OCI-LY1 (cell line): ENCODE measurements around the gene CDH4.

ENCODE experiments used
- H2AFZ ChIP-seq: fragments of 200-600 bp; sonication (generic), shearing (Covaris generic); 2 replicates; pipeline ENCODE4 v1.6.0; 2014; ENCODE audit warnings: antibody characterized with exemption, mild to moderate bottlenecking, low read length
- H3F3A ChIP-seq: fragments of 200-600 bp; sonication (generic), shearing (Covaris generic); 2 replicates; pipeline ENCODE4 v1.6.0; 2014; ENCODE audit warnings: mild to moderate bottlenecking, antibody characterized with exemption, low read length, moderate library complexity; ENCODE audit not compliant: insufficient read depth
- H3K27ac ChIP-seq: fragments of 200-600 bp; sonication (generic); 2 replicates; pipeline ENCODE4 v1.5.1; 2014; ENCODE audit warnings: low read length, mixed run types, mild to moderate bottlenecking, low read depth; ENCODE audit not compliant: poor library complexity, severe bottlenecking
- H3K27me3 ChIP-seq: fragments of 200-600 bp; sonication (generic); 2 replicates; pipeline ENCODE4 v1.6.0; 2014; ENCODE audit warnings: antibody characterized with exemption, mild to moderate bottlenecking, low read length, moderate library complexity; ENCODE audit not compliant: insufficient read depth
- H3K36me3 ChIP-seq: fragments of 200-600 bp; sonication (generic); 2 replicates; pipeline ENCODE4 v1.6.1; 2014; ENCODE audit warnings: mild to moderate bottlenecking, antibody characterized with exemption, low read length, moderate library complexity, mixed read lengths; ENCODE audit not compliant: insufficient read depth
- H3K4me1 ChIP-seq: fragments of 200-600 bp; sonication (generic); 2 replicates; pipeline ENCODE4 v1.5.1; 2014; ENCODE audit warnings: mild to moderate bottlenecking, low read length, moderate library complexity; ENCODE audit not compliant: insufficient read depth, severe bottlenecking
- H3K4me2 ChIP-seq: fragments of 200-600 bp; sonication (generic), shearing (Covaris generic); 2 replicates; pipeline ENCODE4 v1.6.1; 2014; ENCODE audit warnings: low read length
- H3K4me3 ChIP-seq: fragments of 200-600 bp; sonication (generic); 2 replicates; pipeline ENCODE4 v1.5.1; 2014; ENCODE audit warnings: low read length, low read depth, mild to moderate bottlenecking, mixed read lengths; ENCODE audit not compliant: poor library complexity, severe bottlenecking
- H3K79me2 ChIP-seq: fragments of 200-600 bp; shearing (Covaris generic); 2 replicates; pipeline ENCODE4 v1.6.1; 2016; ENCODE audit warnings: mixed run types, low read length, mixed read lengths; ENCODE audit not compliant: insufficient read depth
- H3K9ac ChIP-seq: fragments of 200-600 bp; sonication (generic), shearing (Covaris generic); 2 replicates; pipeline ENCODE4 v1.6.1; 2014; ENCODE audit warnings: mild to moderate bottlenecking, low read length, mixed read lengths
- H3K9me2 ChIP-seq: fragments of 200-600 bp; sonication (generic), shearing (Covaris generic); 2 replicates; pipeline ENCODE4 v1.6.1; 2014; ENCODE audit warnings: low read depth, mild to moderate bottlenecking, low read length, mixed read lengths
- H3K9me3 ChIP-seq: fragments of 200-600 bp; shearing (Covaris generic); 2 replicates; pipeline ENCODE4 v1.6.1; 2014; ENCODE audit warnings: low read length, mixed read lengths
- H4K20me1 ChIP-seq: fragments of 200-600 bp; sonication (generic), shearing (Covaris generic); 2 replicates; pipeline ENCODE4 v1.6.0; 2016; ENCODE audit warnings: mild to moderate bottlenecking, low read length; ENCODE audit not compliant: insufficient read depth
- CTCF ChIP-seq: fragments of 200-600 bp; sonication (generic), shearing (Covaris generic); IDR thresholded peaks from 2 replicates; pipeline ENCODE4 v1.5.1; 2017; ENCODE audit warnings: mild to moderate bottlenecking, antibody characterized with exemption, low read length, moderate library complexity, mixed read lengths
- EZH2 ChIP-seq: fragments of 200-600 bp; sonication (generic), shearing (Covaris generic); IDR thresholded peaks from 2 replicates; pipeline ENCODE4 v1.8.0; 2017; ENCODE audit warnings: borderline replicate concordance, mixed run types, mild to moderate bottlenecking, antibody characterized with exemption, low read length, moderate library complexity, mixed read lengths

The CDH4 gene

GRCh38 chr20:61442075-61442670, 190.1 kb downstream of the CDH4 start:
- H4K20me1 ChIP-seq, result no peaks in the 10 kb centered on the region
- H3F3A ChIP-seq, result no peaks in the 10 kb centered on the region
- H3K79me2 ChIP-seq, result no peaks in the 10 kb centered on the region
- H3K27me3 ChIP-seq, result no peaks in the 10 kb centered on the region
- no peaks in the 10 kb centered on the region for H3K4me1 ChIP-seq
- H3K36me3 ChIP-seq, result no peaks in the 10 kb centered on the region
- TF ChIP-seq CTCF (no peak), EZH2 (no peak)
- no peak overlapping the region for H3K9ac ChIP-seq
- H3K4me3 ChIP-seq, result no peak overlapping the region
- H3K27ac ChIP-seq, result no peak overlapping the region
- no peaks in the 10 kb centered on the region for H3K9me3 ChIP-seq
- H2AFZ ChIP-seq, result no peak overlapping the region
- H3K9me2 ChIP-seq, result no peaks in the 10 kb centered on the region
- no peak overlapping the region for H3K4me2 ChIP-seq

DNA sequence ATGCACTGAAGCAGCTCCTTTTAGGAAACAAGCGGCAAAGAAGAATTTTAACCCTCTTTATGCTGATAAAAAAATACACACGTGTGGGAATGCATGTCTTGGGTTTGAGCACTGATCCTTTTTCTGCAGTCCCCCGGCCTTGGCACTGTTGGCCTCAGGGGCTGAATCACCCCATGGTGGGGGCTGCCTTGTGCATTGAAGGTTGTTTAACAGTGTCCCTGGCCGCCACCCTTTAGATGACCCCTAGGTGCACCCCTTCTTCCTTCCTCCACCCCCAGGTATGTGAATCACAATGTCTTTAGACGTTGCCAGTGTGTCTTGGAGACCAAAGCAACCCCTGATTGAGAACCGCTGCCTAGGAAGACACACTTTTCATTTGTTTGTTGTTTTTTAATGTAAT, 190.7 kb downstream of the CDH4 start:
- no peak overlapping the region for H3K9ac ChIP-seq
- H3K27me3 ChIP-seq, result no peaks in the 10 kb centered on the region
- H3K4me1 ChIP-seq, result no peaks in the 10 kb centered on the region
- TF ChIP-seq CTCF (no peak), EZH2 (no peak)
- no peaks in the 10 kb centered on the region for H3K79me2 ChIP-seq
- H4K20me1 ChIP-seq, result no peaks in the 10 kb centered on the region
- H2AFZ ChIP-seq, result no peak overlapping the region
- no peaks in the 10 kb centered on the region for H3K36me3 ChIP-seq
- no peaks in the 10 kb centered on the region for H3K9me3 ChIP-seq
- H3F3A ChIP-seq, result no peaks in the 10 kb centered on the region
- H3K4me2 ChIP-seq, result no peak overlapping the region
- no peak overlapping the region for H3K4me3 ChIP-seq
- no peaks in the 10 kb centered on the region for H3K9me2 ChIP-seq
- no peak overlapping the region for H3K27ac ChIP-seq

DNA sequence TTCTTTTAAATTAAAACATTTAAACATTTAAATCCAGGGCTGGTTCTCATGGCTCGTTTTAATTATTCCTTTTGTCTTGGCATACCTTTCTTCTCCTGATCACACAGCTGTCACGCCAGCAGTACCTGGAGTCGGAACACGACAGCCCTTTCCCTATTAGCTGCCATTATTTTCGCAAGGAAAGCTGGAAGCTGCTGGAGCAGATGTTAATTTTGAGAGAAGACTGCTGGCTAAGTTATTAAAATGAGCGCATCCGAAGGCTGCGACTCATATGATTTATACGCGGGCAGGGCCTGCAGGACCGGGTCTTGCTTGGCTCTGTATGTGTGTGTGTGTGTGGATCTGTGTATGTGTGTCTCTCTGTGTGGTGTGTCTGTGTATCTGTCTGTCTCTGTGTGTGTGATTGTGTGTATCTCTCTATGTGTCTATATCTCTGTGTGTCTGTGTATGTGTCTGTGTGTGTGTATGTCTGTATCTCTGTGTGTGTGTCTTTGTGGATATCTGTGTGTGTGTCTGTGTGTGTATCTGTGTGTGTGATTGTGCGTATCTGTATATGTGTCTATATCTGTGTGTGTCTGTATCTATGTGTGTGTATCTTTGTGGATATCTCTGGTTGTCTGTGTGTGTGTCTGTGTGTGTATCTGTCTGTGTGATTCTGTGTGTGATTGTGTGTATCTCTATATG, 191.5 kb downstream of the CDH4 start:
- Histone ChIP-seq H3K36me3 (no peaks in the 10 kb centered on the region), H3K4me3 (no peak overlapping the region), H3K9me3 (no peaks in the 10 kb centered on the region), H3K4me2 (no peak overlapping the region), H3K27me3 (no peaks in the 10 kb centered on the region), H3K4me1 (no peaks in the 10 kb centered on the region), H3K27ac (no peak overlapping the region), H3K79me2 (no peaks in the 10 kb centered on the region), H3K9ac (no peak overlapping the region), H3F3A (no peaks in the 10 kb centered on the region), H2AFZ (no peak overlapping the region), H4K20me1 (no peaks in the 10 kb centered on the region), H3K9me2 (no peaks in the 10 kb centered on the region)
- TF ChIP-seq CTCF (no peak), EZH2 (no peak)
